Pons (tissue), 1 donor: Measurements from ENCODE around the gene MT1H.

Source experiments
- DNase-seq: peaks from one replicate; pipeline ENCODE4 v3.0.0-alpha.2; 2016; ENCODE audit warnings: low spot score

MT1H gene

GRCh38 chr16:56636616-56637413 lies 32.8 kb upstream of the MT1H start:
- no peak for DNase-seq

GRCh38 chr16:56637814-56638750 lies 31.5 kb upstream of the MT1H start, which contains the start of gene MT1A:
Gene MT1A (plus strand): TSS chr16:56638666. CDS start chr16:56638739, 73 bp downstream.
- DNase-seq = no peak

DNA sequence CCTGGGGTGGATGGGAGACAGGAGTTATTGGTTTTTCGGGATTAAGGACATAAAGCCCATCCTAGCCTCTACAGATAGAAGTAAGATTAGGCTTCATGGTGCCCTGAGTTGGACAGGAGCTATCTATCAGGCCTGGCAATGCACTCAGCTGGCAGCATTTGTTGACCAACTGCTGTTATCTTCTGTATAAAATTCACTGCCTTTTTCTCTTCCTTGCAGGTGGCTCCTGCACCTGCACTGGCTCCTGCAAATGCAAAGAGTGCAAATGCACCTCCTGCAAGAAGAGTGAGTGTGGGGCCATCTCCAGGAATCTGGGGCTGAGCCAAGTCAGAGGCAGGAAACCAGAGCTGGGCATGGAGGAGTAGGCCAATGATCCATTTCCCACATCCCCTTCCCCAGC lies 30.6 kb upstream of the MT1H start:
- no peak for DNase-seq

DNA sequence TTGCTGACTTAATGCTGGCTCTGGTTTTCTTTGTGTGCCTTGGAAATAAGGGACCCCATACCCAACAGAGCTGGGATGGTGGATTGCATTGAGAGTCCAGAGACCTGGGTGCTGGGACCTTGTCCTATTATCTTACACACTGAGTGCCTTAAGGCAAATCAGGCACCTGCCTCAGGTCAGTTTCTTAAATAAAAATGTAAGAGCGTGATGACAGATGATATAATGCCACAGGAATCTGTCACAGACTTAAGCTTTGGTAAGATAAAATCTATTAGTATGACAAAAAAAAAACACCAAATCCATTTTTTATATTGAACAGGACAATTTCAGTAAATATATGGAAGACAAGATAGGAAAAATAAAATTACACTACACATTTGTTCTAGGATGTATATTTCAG lies 29.5 kb upstream of the MT1H start:
- DNase-seq = no peak

DNA sequence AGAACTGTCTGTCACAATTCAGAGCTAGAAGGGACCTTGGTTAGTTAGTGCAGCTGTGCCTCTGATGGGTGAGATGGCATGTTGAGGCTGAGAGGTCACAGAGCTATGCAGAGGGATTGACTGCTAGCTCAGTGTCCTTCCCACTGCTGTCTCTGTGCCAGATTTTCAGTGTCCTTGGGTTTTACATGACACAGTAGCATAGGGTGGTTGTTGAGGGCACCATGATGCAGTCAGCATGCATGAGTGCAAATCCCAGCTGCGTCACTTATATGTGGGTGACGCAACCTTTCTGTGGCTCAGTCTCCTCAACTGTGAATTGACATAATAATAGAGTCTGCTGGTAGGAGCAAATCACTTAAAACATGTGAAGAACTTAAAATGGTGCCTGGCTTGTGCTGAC lies 28.4 kb upstream of the MT1H start:
- no peak for DNase-seq

DNA sequence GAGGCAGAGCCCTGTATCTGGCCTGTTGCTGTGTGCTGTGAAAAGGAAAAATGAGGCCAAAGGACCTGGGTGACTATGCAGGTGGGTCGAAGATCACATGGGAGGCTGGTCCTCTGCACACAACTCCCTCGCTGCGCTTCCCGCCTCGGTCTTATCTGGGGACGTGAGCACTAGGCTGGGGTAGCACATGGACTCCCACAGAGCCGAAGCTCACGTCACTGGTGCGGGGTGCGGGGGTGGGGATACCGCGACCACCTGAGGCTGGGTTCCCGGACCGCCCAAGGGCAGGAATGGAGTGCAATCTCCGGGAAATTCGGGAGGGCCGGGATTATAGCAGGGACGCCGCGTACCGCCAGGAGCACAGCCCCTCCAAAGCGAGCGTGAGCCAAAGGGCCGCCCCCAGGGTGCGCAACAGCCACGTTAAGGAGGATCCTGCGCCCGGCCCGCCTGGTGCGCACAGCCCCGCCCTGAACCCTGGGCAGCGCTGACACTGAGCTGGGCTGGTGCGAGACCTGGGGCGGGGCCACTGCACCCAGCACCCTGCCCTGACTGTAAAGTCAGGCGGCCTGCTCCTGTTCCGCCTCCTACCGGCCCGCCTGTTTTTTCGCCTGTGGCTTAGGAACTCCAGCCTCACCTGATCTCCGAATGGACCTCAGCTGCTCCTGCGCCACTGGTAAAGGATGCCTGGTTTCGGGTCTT lies 26.4 kb upstream of the MT1H start:
- no peak for DNase-seq

- no peak for DNase-seq
Measured at GRCh38 chr16:56643833-56644232, 25.8 kb upstream of the MT1H start.

DNA sequence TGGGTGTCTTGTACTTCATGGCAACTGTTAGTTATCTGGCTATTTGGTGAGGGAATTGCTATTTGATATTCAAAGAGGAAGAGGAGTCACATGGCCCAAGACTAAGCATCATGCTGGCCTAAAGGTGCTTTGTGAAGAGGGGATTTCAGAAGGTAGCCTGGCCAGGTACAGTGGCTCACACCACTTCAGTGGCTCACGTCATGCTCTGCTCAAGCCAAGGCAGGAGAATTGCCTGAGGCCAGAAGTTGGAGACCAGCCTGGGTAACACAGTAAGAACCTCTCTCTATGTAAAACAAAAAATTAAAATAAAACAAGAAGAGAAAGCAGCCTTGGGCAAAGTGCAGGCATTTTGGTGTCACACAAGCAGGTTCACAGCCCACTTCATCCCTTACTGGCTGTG lies 24.3 kb upstream of the MT1H start:
- DNase-seq = no peak

- DNase-seq = no peak
Measured at GRCh38 chr16:56645838-56646237, 23.8 kb upstream of the MT1H start.

- DNase-seq = no peak
Measured at GRCh38 chr16:56647641-56648431, 21.8 kb upstream of the MT1H start.

GRCh38 chr16:56649271-56649670 lies 20.3 kb upstream of the MT1H start:
- DNase-seq = no peak

DNA sequence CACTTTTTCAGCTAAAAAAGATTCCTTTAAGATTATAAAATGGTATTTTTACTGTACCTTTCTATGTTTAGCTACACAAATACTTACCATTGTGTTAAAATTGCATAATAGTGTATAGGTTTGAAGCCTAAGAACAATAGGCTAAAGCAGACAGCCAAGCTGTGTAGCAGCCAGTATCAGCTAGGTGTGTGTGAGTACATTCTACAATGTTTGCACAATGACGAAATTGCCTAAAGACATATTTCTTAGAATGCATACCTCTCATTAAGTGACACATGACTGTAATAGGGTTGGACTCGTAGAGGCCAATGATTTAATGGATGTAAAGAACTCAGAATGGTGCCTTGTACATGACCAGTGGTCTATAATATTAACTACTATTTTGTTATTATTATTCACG lies 19.8 kb upstream of the MT1H start:
- DNase-seq = no peak

GRCh38 chr16:56651586-56651985 lies 18.0 kb upstream of the MT1H start, which contains the start of gene MT1B:
Gene MT1B (plus strand): TSS chr16:56651886. CDS start chr16:56651954, 68 bp downstream.
- no peak for DNase-seq

GRCh38 chr16:56652600-56652999 lies 17.0 kb upstream of the MT1H start:
- no peak for DNase-seq

GRCh38 chr16:56653218-56653617 lies 16.4 kb upstream of the MT1H start:
- DNase-seq = no peak

DNA sequence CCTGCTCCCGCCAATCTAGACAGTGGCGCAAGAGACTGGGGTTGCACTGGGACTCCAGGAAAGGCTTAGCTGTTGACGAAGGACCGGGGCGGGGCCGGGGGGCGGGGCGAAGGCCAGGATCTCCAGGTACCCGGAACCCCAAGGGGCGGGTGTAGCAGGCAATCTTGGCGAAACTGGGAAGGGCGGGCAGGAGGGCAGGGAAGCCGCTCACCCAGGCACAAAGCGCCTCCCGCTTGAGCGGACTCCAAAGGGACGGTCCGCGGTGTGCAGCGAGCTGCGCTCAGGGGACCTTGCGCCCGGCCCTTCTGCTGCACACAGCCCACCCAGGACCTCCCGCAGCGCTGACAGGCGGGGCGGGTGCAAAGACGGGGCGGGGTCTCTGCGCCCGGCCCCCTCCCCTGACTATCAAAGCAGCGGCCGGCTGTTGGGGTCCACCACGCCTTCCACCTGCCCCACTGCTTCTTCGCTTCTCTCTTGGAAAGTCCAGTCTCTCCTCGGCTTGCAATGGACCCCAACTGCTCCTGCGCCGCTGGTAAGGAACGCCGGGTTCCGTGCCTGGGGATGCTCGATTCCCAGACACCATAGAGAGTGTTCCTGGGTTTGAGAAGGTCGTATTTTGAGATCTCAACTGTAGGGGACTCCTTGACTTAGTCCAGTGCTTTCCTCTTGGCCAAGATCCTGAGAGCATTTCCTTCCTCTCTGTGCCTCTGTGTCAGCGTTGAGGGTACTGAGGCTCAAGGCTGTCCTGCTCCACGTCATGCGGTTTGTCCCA lies 11.9 kb upstream of the MT1H start, which contains the start of gene MT1F:
MT1F (plus strand) TSS at position 405 of the 772 bp plus-strand sequence; CDS start at position 505, 100 bp downstream.
- DNase-seq = peak; percentile 43

DNA sequence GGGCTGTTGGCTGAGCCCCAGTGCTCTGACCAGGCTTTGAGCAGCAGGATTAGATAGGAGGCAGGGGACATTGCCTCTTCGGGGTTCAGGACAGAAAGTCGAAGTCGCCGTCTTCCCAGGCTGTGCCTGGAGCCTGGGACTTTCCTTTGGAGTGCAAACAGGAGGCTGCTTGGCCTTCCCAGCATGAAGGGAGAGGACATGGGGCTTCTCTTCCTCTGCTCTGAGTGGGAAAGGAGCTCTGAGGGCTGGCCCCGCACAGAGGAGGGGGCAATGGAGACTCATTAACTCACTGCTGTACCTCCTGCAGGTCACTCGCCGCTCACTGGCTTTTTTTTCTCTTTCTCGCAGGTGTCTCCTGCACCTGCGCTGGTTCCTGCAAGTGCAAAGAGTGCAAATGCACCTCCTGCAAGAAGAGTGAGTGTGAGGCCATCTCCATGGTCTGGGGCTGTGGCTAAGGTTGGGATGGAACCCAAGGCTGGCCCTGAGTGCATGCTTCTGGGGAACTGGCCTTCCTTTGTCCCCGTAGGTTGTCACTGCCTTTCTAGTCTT lies 11.2 kb upstream of the MT1H start:
- no peak for DNase-seq

GRCh38 chr16:56662357-56663354 lies 7.0 kb upstream of the MT1H start:
- no peak for DNase-seq

- no peak for DNase-seq
Measured at GRCh38 chr16:56664506-56664905, 5.1 kb upstream of the MT1H start.
